HG03460 (cell line): ENCODE data around the gene MTX1.
A peak's percentile ranks its signal among the peaks of the same experiment; 100 is the strongest.

ENCODE experiments used
- ATAC-seq: cut with Tn5 transposase; IDR thresholded peaks from one replicate; pipeline ENCODE4 v1.9.1; 2021; ENCODE audit not compliant: unreplicated experiment

MTX1 gene

DNA sequence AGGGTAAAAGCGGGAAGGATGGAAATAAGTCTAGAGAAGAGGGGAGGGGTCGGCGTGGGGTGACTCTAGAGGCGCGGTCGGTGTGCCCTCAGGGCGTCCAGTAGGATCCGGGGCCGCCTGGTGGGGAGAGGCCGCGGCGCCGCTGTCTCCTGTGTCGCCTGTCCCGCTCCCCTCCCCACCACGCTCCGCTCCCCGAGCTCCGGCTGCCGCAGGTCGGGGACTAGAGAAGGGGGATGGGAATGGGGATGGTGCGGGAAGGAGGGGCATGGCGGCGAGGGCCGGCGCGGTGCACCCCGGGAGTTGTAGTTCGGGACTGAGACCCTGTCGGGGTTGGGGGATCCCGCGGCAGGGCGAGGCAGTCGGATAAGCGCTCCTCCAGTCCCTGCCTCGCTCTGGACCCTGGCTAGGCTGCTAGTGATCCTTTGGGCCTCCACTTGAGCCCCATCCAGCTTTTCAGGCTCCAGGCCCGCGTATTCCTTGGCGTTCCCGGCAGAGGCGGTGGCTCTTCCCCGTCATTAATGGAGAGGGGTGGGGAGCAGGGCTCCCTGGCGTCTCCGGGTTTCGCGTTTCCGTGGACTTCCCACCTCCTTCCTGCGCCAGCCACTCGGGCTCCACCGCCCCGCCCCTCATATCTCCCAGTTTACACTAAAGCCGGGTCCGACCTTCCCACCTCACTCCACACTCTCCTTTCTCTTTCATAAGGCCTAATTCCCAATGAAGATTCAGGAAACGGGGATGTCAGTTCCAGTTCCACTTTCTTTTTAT lies 46.9 kb downstream of the MTX1 start, which contains the start of gene ENTREP3:
Gene ENTREP3, minus strand, starts transcription at position 241 of the 765 bp plus-strand sequence. CDS start 606 bp downstream, outside the sequence.
- peak; percentile 45 for ATAC-seq

DNA sequence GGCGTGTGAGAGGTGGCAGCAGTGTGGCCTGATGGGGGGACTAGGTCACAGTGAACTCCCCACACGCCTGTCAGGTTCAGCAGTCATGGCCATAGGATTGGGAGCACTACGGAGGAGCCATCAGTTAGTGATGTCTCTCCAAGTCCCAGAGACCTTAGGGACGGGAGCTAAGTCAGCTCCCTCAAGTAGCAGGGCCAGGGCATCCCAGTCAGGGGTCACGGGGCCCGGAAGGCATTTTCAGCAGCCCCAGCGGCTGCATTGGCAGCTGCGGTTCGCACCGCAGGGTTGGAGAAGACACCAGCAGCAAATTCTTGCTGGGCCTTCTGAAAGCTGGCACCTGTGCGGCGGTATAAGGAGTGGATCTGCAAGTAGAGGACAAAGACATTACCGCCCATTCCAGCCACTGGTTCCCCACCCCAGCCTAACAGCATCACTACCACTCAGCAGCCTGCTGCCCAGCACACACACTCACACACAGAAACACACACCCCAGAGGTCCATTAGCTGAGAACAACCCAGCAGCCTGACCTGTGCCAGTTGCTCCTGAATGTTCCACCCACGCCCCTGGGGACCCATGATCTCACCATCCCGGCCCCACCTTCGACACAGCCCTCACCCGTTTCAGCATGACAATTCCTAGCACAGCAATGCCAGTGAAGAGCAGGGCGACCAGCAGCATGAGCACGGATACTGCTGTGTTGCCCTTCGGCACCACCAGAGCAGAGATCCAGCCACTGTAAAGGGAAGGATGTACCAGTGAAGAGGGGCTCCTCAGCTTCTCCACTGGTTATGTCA lies 47.8 kb downstream of the MTX1 start:
- ATAC-seq = no peak

- no peak for ATAC-seq
These were observed 51.8 kb downstream of the MTX1 start for GRCh38 chr1:155260276-155260675.

DNA sequence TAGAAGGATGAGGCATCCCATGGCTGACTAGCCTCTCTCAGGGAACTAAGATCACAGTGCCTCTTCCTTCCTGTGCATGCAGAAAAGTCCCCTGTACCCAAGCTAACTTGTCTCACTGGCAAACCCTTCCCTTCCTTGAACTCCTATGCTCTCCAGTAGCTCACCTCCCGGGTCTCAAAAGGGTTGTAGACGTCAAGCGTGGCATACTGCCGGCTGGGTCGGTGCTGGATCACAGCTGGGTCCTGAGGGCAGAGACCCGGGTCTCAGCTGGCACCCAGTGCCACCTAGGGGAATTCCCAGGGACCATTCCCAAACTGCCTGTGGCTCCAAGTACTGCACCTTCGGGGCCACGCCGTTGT lies 53.0 kb downstream of the MTX1 start:
- no peak for ATAC-seq

- peak; percentile 92 for ATAC-seq
These were observed 53.6 kb downstream of the MTX1 start, which contains the start of gene SCAMP3 for GRCh38 chr1:155261852-155262673. Gene SCAMP3 (minus strand): TSS chr1:155262360. CDS start chr1:155262151, 209 bp downstream.

DNA sequence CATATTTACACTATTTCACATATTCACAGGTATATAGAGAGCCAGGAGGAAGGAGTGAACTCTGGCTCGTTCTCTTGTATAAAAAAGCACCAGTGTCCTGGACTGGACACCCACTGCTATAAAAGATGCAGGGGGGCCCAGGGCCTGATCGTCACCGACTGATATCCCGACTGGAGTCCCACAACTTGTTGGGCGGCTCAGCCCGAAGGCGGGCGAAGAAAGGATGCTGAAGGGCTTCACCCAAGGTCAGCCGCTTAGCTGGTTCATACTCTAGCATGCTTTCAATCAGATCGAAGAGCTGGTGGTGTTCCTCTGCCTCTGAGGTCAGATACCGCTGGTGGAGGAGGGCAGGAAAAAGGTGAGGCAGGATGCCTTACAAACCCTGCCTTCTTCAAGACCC lies 54.6 kb downstream of the MTX1 start:
- no peak for ATAC-seq
